ENCODE results near the gene VSX1. TPM values are rescaled to one million over a fixed set of nuclear protein-coding genes. Genes with fewer than 3 reads are reported as not detected.

Gene VSX1
- total and polyA plus RNA-seq, 9 of the 15 experiments (the other 6 are each of a cell fraction or from before 2014, with no cell fraction given), result not detected

DNA sequence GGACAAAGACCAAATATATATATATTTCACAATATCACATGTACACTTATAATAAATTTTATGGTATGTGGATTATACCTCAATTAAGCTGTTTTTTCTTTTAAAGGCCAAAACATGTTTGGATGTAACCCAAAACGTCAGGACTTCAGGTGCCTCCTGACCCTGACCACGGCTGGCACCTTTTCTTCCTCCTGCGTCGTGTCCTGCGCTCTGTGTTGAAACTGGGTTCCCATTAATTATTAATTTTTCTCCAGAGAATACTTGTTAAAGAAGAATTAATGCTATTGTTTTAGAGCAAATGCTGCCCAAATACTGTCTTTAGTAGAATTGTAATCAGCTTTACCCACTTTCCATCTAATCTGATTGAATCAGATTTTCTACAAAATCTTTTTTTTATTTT lies 46.7 kb upstream of the VSX1 start (continued):
- no peak for TF ChIP-seq PRPF4 (IDR thresholded peaks at IDR 0.05; ENCODE audit: insufficient read depth, low read depth, low read length, poor library complexity, severe bottlenecking)

DNA sequence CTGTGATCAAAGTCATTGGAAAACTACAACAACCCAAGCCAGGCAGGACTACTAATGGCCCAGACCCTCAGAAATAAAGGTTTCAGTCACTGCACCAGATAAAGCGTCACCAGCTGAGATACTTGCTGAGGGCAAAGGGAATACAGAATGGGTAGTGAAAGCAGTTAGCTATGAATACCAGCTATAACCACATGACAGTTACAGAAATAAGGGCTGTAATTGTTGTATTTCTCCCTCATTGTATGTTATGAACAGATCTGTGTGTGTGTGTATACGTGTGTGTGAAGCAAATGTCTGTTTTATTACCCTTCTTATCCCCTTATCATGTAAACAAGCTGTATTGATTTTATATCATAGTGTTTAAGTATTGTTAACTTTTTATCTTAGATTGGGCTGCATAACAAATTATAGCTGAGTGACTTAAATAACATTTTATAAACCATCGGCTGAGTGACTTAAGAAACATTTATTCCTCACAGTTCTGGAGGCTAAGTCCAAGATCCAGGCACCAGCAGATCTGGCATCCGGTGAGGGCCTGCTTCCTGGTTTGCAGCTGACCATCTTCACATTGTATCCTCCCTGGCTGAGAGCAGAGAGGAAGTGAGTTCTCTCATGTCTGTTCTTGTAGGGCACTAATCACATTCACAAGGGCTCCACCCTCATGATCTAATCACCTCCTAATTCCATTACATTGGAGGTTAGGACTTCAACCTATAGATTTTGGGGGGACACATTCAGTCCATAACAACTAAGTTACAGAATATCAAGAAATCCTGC lies 46.0 kb upstream of the VSX1 start:
- Histone ChIP-seq H3K79me2 (ENCODE audit: control insufficient read depth, insufficient read depth, low read length) (no peaks in the 10 kb centered on the region), H3K4me1 (replicated peaks in 1 of 2; ENCODE audit: control insufficient read depth in 2 of 2, insufficient read depth in 2 of 2, low read length in 2 of 2) (no peaks in the 10 kb centered on the region), H3K4me2 (ENCODE audit: insufficient read depth, low read length) (no peak overlapping the region), H3K9me1 (ENCODE audit: control insufficient read depth, insufficient read depth, low read length) (no peaks in the 10 kb centered on the region), H3K36me3 (ENCODE audit: control insufficient read depth, insufficient read depth, low read length) (no peaks in the 10 kb centered on the region), H2AFZ (ENCODE audit: low read depth, low read length) (no peak overlapping the region), H3K27ac (ENCODE audit: extremely low read depth, low read depth, low read length) (no peak overlapping the region), H4K20me1 (replicated peaks; ENCODE audit: control insufficient read depth, insufficient read depth, low read length) (no peaks in the 10 kb centered on the region), H3K9me3 (replicated peaks; ENCODE audit: control insufficient read depth, insufficient read depth, low read depth, low read length) (no peaks in the 10 kb centered on the region), H3K4me3 (no peak overlapping the region), H3K27me3 (ENCODE audit: control insufficient read depth in 2 of 2, insufficient read depth in 2 of 2, low read length in 2 of 2) (peaks cover 0 to 3% of the 10 kb centered on the region in 2 experiments; a peak in 1 of 5 replicates), H3K9ac (ENCODE audit: insufficient read depth in 1 of 2, low read depth in 2 of 2, low read length in 2 of 2) (no peak overlapping the region)
- DNase-seq (ENCODE audit: extremely low read depth in 1 of 4, low spot score in 3 of 4) (no peak), ATAC-seq (no peak), FAIRE-seq (no peak)
- intact Hi-C loops (cut with micrococcal nuclease), result no loop called here
- ChIA-PET CTCF (ENCODE audit: low intra/inter-chr PET ratio) (no interaction called here), POLR2A (no interaction called here)
- in situ Hi-C loops (cut with MboI), result no loop called here
- no TSS peak for BruUV-seq (replicated peaks)
- WGBS (ENCODE audit: insufficient coverage, low coverage, missing lambda C conversion rate), result 0% methylated on average over 4 of the region's 4 CpGs
- TF ChIP-seq SREBF2 (CRISPR knock-in tag; IDR thresholded peaks at IDR 0.05) (no peak), PPARD (CRISPR knock-in tag; IDR thresholded peaks at IDR 0.05) (no peak), ZNF551 (CRISPR knock-in tag; IDR thresholded peaks at IDR 0.05) (no peak), NUFIP1 (IDR thresholded peaks at IDR 0.05; ENCODE audit: partially characterized antibody) (no peak), TAF1 (IDR thresholded peaks at IDR 0.05; ENCODE audit: control insufficient read depth, extremely low read depth, insufficient read depth, low read length, severe bottlenecking) (no peak), PHB2 (IDR thresholded peaks at IDR 0.05; ENCODE audit: low read depth) (no peak), KLF1 (tag; IDR thresholded peaks at IDR 0.05) (no peak), ZNF282 (CRISPR knock-in tag; IDR thresholded peaks at IDR 0.05) (no peak)
- TF ChIP-seq, protein P1, sequence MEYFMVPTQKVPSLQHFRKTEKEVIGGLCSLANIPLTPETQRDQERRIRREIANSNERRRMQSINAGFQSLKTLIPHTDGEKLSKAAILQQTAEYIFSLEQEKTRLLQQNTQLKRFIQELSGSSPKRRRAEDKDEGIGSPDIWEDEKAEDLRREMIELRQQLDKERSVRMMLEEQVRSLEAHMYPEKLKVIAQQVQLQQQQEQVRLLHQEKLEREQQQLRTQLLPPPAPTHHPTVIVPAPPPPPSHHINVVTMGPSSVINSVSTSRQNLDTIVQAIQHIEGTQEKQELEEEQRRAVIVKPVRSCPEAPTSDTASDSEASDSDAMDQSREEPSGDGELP (CRISPR knock-in tag; IDR thresholded peaks at IDR 0.05; ENCODE audit: borderline replicate concordance), result no peak
- TF ChIP-seq, protein P2, sequence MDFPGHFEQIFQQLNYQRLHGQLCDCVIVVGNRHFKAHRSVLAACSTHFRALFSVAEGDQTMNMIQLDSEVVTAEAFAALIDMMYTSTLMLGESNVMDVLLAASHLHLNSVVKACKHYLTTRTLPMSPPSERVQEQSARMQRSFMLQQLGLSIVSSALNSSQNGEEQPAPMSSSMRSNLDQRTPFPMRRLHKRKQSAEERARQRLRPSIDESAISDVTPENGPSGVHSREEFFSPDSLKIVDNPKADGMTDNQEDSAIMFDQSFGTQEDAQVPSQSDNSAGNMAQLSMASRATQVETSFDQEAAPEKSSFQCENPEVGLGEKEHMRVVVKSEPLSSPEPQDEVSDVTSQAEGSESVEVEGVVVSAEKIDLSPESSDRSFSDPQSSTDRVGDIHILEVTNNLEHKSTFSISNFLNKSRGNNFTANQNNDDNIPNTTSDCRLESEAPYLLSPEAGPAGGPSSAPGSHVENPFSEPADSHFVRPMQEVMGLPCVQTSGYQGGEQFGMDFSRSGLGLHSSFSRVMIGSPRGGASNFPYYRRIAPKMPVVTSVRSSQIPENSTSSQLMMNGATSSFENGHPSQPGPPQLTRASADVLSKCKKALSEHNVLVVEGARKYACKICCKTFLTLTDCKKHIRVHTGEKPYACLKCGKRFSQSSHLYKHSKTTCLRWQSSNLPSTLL (IDR thresholded peaks at IDR 0.05), result no peak
- TF ChIP-seq, protein P3, sequence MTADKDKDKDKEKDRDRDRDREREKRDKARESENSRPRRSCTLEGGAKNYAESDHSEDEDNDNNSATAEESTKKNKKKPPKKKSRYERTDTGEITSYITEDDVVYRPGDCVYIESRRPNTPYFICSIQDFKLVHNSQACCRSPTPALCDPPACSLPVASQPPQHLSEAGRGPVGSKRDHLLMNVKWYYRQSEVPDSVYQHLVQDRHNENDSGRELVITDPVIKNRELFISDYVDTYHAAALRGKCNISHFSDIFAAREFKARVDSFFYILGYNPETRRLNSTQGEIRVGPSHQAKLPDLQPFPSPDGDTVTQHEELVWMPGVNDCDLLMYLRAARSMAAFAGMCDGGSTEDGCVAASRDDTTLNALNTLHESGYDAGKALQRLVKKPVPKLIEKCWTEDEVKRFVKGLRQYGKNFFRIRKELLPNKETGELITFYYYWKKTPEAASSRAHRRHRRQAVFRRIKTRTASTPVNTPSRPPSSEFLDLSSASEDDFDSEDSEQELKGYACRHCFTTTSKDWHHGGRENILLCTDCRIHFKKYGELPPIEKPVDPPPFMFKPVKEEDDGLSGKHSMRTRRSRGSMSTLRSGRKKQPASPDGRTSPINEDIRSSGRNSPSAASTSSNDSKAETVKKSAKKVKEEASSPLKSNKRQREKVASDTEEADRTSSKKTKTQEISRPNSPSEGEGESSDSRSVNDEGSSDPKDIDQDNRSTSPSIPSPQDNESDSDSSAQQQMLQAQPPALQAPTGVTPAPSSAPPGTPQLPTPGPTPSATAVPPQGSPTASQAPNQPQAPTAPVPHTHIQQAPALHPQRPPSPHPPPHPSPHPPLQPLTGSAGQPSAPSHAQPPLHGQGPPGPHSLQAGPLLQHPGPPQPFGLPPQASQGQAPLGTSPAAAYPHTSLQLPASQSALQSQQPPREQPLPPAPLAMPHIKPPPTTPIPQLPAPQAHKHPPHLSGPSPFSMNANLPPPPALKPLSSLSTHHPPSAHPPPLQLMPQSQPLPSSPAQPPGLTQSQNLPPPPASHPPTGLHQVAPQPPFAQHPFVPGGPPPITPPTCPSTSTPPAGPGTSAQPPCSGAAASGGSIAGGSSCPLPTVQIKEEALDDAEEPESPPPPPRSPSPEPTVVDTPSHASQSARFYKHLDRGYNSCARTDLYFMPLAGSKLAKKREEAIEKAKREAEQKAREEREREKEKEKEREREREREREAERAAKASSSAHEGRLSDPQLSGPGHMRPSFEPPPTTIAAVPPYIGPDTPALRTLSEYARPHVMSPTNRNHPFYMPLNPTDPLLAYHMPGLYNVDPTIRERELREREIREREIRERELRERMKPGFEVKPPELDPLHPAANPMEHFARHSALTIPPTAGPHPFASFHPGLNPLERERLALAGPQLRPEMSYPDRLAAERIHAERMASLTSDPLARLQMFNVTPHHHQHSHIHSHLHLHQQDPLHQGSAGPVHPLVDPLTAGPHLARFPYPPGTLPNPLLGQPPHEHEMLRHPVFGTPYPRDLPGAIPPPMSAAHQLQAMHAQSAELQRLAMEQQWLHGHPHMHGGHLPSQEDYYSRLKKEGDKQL (CRISPR knock-in tag; IDR thresholded peaks at IDR 0.05; ENCODE audit: borderline replicate concordance), result no peak

Measured in K562 (cell line).